HG02571 (cell line): ENCODE measurements around the gene HES3.
"Not testable (repeated sequence)": the region's sequence is repeated elsewhere in the genome, so short reads cannot be mapped to it uniquely, and the experiment has no call there.

Experiments used
- ATAC-seq: cut with Tn5 transposase; IDR thresholded peaks from one replicate; pipeline ENCODE4 v1.9.1; 2021; ENCODE audit warnings: mild to moderate bottlenecking, moderate library complexity; ENCODE audit not compliant: unreplicated experiment

The HES3 gene

DNA sequence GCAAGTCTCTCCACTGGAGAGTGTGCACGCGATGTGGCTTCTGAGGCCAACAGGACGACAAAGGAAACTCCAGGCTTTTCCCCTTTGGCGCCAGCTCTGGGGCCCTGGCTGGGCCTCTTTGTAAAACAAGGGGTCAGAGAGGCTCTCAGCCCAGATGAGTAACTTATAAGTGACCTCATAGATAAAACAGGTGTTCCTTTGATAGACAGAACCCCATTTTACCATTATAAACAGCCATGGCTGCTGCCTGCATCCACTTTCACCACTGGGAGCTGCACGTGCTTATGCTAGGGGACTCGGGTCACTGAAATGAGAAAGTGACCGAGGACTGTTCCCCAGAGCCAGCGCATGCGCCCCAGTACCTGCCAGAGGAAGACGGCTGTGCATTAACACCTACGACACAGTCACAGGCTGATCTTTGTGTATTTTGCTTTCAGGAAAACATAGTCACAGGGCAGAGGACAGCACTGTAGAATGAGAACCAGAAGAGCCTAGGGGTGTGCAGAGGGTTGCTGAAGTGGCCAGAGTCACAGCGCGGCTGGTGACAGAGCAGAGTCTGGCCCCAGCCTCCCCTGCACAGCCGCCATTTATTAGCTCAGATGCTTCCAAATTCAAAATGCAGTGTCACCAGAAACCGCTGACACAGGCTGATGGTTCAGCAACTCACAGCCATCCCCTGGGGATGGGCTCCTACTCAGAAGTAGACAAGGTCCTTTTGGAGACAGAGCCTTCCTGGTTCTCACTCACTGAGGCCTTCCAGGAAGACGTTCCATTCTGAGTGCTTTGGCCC lies 25.4 kb upstream of the HES3 start:
- no peak for ATAC-seq

DNA sequence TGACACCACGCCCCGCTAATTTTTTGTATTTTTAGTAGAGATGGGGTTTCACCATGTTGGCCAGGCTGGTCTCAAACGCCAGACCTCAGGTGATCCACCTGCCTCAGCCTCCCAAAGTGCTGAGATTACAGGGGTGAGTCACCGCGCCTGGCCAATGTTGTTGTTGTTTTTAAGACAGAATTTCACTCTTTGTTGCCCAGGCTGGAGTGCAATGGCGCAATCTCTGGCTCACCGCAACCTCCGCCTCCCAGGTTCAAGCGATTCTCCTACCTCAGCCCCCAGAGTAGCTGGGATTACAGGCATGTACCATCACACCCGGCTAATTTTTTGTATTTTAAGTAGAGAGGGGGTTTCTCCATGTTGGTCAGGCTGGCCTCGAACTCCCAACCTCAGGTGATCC lies 24.3 kb upstream of the HES3 start:
- ATAC-seq, result not testable (repeated sequence)

DNA sequence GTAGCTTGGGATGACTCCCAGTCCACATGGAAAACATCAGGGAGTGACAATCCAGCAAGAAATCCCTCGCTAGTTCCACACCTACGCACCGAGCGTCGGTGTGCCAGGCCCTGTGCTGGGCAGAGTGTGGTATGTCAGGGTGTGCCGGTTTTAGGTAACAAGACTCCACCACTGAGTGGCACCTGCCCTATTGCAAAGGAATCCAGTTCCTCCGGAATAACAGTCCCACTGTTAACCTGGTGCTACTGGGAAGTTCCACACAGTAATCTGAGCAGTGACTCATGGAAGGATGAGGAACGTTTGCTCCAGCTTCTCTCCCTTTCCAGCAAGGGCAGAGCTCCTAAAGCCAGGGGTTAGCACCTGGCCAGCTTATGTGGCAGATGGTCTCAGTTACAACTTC lies 23.7 kb upstream of the HES3 start:
- no peak for ATAC-seq

DNA sequence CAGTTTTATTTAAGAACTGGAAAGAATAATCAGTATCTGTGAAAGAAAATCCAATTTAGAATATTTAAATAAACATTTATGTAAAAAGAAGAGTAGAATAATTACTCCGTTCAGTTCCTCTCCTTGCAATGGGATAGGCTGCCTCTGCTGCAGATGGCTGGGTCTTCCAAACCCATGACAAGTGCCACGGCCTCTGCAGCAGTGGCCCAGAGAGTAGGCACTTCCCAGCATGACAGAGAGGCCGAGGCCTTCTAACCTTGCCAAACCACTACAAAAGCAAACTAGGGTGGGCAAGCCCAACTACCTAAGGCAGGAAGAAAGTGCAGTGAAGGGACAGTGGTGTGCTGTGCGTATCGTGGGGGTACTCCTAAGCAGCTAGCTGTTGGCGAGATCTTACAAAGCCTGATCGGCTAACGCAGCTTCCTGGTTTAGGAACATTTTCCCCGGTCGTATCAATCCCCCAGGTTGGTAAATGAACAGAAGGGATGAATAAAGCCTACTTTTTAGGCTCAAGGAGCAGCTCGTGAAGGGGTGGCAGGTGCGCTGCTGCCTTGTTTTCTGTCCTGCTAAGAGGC lies 22.7 kb upstream of the HES3 start:
- ATAC-seq, result no peak

DNA sequence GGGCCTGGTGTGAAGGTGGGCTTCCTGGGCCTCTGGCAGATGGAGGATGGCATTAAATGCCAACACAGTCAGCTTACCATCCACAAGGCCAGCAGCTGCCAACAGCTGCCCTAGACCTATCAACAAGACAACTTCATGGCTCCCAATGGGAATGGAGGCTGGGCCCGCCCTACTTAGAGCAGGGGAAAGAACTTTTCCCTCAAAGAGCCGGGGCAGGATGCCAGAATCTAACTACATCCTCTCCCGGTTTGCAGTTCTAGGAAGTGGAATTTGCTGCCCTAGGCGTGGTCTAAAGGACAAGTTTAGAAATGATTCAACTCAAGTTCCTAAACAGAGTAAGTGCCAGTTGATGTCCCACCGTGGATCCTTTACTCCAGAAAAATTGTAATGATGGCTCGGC lies 21.3 kb upstream of the HES3 start:
- no peak for ATAC-seq

DNA sequence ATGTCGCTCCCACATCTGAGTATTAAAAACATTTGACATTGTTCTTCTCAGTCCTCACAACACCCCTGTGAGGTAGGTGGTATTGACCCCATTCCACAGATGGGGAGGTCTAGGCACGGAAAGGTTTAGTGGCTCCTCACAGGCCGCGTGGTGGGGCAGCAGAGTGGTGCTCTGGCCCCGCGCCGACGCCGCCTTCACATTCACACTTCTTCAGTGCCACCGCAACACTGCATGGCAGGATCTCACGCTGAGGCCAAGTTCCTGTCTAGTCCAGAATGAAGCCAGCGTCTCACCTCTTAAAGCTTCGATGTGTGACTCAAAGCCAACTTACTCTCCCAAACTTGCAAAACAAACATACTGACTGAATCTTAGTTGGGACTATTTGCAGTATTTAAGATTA lies 20.4 kb upstream of the HES3 start:
- no peak for ATAC-seq

DNA sequence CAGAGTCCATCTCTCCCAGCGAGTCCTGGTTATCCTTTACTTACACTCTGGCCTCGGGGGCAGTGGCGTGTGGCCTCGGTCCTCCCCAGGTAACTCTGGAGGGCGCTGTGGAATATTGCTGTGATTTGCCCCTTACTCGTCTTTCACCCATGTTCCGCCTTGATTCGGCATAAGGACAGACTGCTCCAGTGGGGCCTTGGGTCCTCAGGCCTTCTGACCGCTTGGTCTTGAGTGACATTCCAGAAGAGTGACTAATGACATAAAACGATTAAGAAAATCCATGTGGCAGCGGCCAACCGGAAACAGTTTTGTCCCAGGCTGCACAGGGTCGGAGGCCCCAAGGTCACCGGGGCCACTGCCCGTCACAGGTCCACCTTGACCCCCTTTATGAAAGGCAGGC lies 19.3 kb upstream of the HES3 start:
- ATAC-seq, result no peak

DNA sequence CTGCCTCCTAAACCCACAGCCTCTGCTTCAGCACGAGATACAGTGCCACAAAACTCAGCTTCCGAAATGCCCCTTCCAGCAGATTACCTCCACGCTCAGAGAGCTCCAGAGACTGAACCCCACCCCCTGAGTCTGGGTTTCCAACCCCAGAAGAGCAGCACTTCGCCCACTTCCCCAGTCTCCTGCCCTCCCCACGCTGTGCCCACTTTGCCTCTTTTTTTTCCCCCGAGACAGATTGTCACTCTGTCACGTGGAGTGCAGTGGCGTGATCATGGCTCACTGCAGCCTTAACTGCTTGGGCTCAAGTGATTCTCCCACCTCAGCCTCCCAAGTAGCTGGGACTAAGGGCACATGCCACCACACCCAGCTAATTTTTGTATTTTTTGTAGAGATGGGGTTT lies 18.3 kb upstream of the HES3 start:
- ATAC-seq, result no peak

DNA sequence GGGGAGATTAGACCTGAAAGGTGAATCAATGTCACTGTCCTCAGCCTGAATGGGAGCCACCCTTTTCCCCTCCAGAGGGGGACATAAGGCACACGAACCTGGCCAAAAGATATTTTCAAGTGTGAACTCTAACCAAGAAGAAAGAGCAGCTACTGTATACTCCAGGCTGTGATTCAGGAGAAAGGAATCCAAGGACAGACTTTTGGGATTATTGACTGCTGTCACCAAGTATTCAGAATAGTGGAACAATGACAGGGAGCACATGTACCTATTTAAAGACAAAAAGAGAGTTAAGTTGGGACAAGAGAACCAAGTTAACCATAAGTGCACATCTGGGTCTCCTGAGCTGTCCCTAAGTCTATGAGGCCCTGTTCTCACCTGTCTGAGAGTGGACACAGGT lies 10.6 kb upstream of the HES3 start:
- no peak for ATAC-seq

DNA sequence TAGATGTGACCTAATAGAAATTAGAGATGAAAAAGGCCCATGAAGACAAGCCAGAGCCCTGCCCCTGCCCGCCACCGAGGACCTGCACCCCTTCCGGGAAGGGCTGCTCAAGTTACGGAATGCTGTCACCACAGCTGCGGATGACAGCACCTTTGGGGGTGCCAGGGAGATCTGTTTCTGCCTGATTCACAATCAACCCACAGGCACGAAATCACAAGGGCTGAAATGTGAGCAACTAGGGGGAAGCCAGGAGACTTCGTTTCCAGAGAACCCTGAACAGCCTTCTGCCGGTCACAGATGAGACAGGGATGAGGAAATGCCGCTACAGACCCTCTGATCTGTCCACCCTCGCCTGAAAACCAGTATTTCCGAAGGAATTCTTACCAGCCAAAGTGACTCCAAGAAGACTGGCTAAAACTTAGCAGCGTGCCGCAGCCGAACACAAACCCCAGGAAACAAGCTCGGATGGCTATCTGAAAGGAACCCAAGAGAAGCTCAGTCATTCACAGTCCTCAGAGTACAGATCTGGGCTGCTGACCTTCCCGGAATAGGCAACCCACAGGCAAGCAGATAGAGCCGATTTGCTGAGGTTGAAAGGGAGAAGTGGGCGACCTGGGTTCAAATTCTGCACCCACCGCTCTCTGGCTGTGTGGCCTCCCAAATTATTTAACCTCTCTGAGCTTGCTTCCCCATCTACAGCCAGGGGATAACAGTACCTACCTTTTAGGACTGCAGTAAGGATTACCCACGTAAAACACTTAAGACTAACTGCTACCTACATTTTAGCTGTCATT lies 9.3 kb upstream of the HES3 start:
- ATAC-seq, result no peak

DNA sequence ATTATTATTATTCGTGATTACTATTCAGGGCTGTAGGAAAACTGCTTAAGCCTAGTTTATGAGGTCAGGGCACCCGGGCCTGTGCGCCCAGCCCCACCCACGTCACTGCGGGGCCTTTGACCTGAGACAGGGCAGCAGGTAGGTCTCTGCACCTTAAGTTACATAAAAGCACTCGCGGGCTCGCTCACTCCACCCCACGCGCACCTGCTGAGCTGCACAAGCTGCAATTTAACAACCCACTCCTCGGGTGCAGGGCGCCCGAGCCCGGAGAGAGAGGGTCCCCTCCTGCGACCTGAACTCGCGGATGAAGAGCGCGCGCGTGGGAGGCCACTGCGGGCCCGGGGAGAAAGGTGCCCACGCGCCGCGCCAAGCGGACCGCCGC lies 8.7 kb upstream of the HES3 start:
- ATAC-seq, result peak; percentile 15

DNA sequence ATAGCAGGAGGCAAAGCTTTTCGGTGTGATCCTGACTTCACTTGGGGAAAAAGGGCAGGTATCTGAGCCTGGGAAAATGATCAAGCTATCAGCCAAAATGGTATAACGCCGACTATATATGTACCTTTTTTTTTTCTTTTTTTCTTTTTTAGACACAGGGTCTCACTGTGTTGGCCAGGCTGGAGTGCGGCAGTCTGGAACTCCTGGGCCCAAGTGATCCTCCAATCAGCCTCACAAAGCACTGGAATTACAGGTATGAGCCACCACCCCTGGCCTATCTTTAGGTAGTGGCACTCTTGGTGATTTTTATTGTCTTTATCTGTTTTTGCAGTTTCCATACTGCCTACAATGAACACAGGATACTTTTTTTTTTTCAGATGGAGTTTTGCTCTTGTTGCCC lies 6.9 kb upstream of the HES3 start:
- no peak for ATAC-seq

DNA sequence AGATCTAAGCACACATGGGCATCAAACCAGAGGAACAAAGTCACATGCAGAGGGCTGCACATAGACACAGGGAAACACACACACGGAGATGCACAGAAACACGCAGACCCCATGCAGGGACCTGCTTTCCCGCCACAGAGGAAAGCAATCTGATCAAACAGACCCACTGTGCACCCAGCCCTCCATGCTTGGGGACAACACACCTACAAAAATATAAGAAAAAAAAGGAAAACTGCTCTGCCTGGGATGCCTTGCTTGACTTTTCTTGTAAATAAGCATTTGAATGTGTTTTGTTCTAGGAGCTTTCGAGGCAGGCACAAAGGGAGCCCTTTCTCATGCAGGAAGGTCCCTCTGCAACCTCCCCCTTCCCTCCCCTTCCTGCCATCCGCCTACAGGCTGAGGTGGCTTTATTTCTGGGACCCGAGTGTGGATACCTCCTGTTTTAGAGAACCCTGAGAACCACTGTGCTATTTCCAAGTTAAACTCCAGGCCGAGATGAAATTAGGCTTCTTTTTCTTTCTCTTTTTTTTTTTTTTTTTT lies 4.7 kb upstream of the HES3 start:
- ATAC-seq, result no peak

DNA sequence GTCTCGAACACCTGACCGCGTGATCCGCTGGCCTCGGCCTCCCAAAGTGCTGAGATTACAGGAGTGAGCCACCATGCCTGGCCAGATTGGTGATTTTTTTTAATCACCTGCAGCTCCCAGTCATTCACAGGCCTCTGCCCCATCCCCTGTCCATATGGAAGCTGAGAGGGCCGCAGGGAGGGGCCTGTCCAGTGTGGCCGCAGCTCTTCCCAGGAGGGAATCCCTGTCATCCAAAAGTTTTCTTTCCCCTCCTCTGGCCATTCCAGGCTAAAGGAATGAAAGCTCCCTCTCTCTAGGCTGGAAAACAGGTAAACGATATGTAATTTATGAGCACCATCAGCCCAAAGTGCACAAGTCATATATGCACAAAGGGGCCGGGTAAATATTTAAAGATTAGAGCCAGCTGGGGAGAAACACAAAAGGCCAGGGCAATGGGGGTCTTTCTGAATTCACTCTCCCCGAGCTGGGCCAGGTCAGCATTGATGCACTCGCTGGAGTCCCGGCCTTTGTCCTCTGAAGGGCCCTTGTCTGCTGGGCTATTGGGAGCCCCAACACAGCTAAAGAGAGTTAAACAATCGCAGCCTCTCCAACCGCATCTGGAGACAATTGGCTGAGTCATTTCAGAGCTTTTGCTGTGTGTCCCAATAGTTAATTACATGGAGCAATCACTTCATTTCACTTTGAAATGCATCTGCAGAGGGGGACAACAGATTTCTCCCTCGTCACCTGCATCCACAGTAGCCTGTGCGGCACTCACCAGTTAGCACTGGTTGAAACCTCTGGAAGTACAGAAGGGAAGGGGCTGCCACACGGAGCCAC lies 3.8 kb upstream of the HES3 start:
- ATAC-seq, result no peak

DNA sequence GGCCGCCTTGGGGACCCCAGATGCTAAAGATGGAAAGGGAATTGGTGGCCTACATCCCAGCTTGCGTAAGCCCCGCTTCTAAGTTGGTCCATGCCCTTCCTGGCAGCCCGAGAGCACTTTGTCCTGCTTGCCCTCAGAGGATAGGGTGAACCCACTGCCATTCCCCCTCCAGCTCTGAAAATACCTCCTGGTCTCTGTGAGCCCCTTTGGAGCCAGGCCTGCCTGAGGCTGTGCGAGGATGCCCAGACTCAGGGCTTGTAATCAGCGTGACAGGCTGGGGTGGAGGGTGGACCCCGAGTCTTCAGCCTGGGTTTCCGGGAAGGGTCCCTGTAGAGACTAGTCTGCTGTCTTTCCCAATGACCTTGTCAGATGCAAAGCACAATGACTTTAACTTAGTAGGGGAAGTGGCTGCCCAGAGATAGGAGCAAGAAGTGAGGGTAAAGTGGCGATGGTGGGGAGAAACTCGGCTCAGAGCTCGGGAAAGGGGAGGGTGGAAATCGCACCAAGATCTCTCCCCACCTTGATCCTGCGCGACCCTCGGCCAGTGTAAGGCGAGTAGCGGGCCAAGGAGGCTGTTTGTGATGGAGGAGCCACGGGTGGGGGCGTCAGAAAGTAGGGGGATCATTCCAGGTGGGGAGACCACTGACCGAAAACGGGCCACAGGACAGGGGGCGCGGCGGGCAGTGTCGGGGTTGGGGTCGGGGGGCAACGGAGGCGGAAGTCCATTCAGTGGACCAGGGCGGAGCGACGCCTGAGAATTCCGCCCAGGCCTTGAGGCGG lies 2.7 kb upstream of the HES3 start:
- ATAC-seq, result no peak

DNA sequence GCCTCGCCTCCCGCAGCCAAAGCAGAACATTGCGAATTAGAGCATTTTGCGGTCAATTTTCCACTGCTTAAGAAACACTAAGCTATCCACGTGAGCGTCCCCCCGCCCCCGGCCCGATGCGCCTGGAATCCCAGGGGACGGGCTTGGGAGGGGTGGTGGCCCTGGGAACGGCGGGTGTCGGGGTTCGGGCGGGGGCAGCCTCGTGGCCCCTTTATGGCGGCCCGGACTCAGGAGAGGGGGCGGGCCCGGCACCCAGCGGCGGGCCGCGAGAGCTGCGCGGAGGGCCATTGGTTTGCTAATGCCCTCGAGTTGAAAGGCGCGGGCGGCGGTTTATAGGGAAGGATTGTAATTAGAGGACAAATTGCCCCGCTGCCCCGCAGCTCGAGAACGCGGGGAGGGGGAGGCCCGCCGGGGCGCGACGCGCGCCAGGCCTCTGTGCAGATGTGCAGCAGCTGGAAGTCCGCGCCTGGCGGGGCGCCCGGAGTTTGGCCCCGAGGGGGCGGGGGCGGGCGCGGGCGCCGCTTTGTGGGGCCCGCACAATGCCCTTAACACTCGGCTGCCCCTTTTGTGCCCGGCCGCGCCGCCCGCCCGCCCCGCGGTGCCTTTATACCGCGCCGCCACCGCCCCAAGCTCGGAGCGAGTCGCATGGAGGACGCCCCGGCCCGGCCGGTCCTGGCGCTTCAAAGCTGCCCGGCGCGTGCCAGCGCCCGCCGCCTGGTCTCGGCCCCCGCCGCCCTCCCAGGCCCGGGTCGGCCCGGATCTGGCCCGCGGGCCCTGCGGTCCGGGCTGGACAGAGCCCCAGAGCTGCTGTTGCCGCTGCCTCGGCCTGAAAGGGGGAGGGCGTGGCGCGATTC lies 1.9 kb upstream of the HES3 start:
- no peak for ATAC-seq

DNA sequence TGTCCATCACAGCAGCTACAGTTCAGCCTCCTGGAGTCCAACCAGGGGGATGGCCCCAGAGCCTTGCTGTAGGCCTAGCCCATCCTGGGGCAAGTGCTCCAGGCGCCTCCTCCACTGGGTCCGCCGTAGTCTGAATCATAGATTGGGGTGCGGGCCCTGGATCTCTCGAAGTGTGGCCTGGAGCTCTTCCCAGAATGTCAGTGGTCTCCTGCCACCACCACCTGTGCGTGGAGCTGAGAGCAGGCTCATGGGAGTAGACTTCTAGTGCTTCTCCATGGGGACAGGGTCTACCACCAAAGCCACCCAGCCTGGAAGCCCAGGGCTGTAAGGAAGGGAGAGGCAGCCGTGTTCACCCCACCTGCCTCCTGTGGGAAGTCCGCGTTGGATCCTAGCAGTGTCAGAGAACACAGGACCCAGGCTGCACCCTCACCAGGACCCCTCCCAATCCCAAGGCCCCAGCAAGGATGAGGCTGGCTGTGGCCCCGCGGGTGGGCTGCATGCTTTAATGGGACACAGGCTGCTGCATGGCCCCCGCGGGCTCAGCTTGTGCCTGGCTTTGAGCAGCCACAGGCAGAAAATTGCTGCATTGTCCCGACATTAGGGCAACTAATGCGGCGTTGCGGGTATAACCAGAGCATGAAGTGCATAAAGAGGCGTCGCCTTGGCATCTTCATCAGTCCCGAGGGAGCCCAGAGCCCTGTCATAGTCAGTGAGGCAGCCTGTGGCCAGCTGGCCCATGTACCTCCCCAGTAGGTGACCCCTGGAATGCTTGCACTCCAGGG lies 735 bp upstream of the HES3 start:
- no peak for ATAC-seq

DNA sequence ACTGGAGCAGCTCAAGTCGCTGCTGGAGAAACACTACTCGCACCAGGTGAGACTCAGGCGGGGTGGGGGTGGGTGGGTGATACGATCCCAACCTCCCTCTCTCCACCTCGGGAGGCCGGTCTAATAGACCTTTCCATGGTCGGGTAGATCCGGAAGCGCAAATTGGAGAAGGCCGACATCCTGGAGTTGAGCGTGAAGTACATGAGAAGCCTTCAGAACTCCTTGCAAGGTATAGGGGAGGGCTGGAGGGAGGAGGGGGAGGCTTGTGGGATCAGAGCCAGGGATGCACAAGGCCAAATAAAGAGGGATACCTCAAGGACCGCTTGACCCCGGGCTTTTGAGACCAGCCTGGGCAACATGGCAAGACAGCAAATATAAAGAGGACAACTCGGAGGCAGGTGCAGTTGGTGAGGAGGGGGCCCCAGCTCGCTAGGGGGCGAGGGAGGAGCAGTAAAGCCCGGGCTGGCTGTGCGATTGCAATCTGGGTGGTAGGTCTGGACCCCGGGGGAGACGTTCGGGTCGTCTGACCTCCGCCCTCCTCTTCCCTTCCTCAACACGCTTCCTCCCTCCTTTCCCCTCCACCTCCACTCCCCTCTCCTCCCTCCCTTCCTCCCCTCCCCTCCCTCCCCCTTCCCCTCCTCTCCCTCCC lies 546 bp downstream of the HES3 start:
- no peak for ATAC-seq
